Measurements from ENCODE around the gene NTN1.

GRCh38 chr17:9237661-9238301, 216.5 kb downstream of the NTN1 start:
- no peak for TF ChIP-seq CTCF (IDR thresholded peaks at IDR 0.05; ENCODE audit: insufficient read depth, low read length, poor library complexity, severe bottlenecking)
- TF ChIP-seq EZH2phosphoT487 (conservative IDR thresholded peaks at IDR 0.05; ENCODE audit: low read length) = no peak

All from SU-DHL-6 (cell line).